HL-60 (cell line): Measurements from ENCODE around the gene CLN5.

Experiments used
- DNase-seq, 2 experiments: peaks; one replicate each; pipeline ENCODE4 v3.0.0-alpha.2; 2010 to 2020; ENCODE audit warnings: low read depth in 1 of 2, low spot score in 1 of 2
- H3K27ac ChIP-seq: fragments of 250-450 bp; sonication (Bioruptor Pico); replicated peaks from 2 replicates; pipeline ENCODE4 v1.5.1; 2020; ENCODE audit warnings: mild to moderate bottlenecking, moderate library complexity
- H3K27me3 ChIP-seq: fragments of 250-450 bp; sonication (Bioruptor Pico); 2 replicates; pipeline ENCODE4 v1.5.1; 2021; ENCODE audit warnings: mild to moderate bottlenecking, moderate library complexity; ENCODE audit not compliant: insufficient read depth, poor library complexity, severe bottlenecking
- H3K4me3 ChIP-seq: replicated peaks from 2 replicates; pipeline ENCODE4 v1.5.1; 2011; ENCODE audit warnings: mild to moderate bottlenecking, control low read depth, low read length; ENCODE audit not compliant: insufficient read depth
- CTCF ChIP-seq: IDR thresholded peaks from one replicate; pipeline ENCODE4 v1.5.1; 2011; ENCODE audit warnings: low read length, control low read depth, inconsistent platforms; ENCODE audit not compliant: insufficient read depth
- GABPA ChIP-seq: IDR thresholded peaks from 2 replicates; pipeline ENCODE4 v1.6.1; 2012; ENCODE audit warnings: low read depth
- POLR2AphosphoS5 ChIP-seq: IDR thresholded peaks from 2 replicates; pipeline ENCODE4 v1.6.1; 2012; ENCODE audit warnings: low read depth
- REST ChIP-seq: IDR thresholded peaks from 2 replicates; pipeline ENCODE4 v1.6.1; 2012; ENCODE audit warnings: low read depth; ENCODE audit not compliant: insufficient replicate concordance
- SPI1 ChIP-seq: IDR thresholded peaks from 2 replicates; pipeline ENCODE4 v1.6.1; 2012; ENCODE audit warnings: low read depth, mild to moderate bottlenecking, borderline replicate concordance

CLN5 gene

GRCh38 chr13:77000475-77000874, 8.6 kb downstream of the CLN5 start:
- no peak overlapping the region for H3K4me3 ChIP-seq
- H3K27me3 ChIP-seq = no peaks in the 10 kb centered on the region
- H3K27ac ChIP-seq = no peak overlapping the region
- no peak for TF ChIP-seq REST
- no peak for TF ChIP-seq CTCF
- no peak for TF ChIP-seq POLR2AphosphoS5
- TF ChIP-seq SPI1 = no peak
- TF ChIP-seq GABPA = no peak
- DNase-seq = no peak

- H3K27me3 ChIP-seq = no peaks in the 10 kb centered on the region
- no peak overlapping the region for H3K27ac ChIP-seq
- no peak overlapping the region for H3K4me3 ChIP-seq
- DNase-seq = no peak
- TF ChIP-seq CTCF (no peak), REST (no peak), SPI1 (no peak), POLR2AphosphoS5 (no peak), GABPA (no peak)
Measured at GRCh38 chr13:77001540-77001939, 9.7 kb downstream of the CLN5 start.

- TF ChIP-seq GABPA (no peak), REST (no peak), CTCF (no peak)
- no peak for DNase-seq
- no peak overlapping the region for H3K4me3 ChIP-seq
- no peaks in the 10 kb centered on the region for H3K27me3 ChIP-seq
- no peak overlapping the region for H3K27ac ChIP-seq
Measured at GRCh38 chr13:77001963-77002587, 10.2 kb downstream of the CLN5 start.
